Osteoblast (primary cell): ENCODE results near the gene HPN. TPM values are rescaled to one million over a fixed set of nuclear protein-coding genes. Genes with fewer than 3 reads are reported as not detected.

ENCODE experiments used
- DNase-seq: peaks from one replicate; pipeline ENCODE4 v3.0.0; 2011; ENCODE audit warnings: low spot score, mixed read lengths; ENCODE audit not compliant: insufficient read length; ENCODE audit errors: missing footprints
- H2AFZ ChIP-seq: 2 replicates; pipeline ENCODE4 v1.6.0; 2011; ENCODE audit warnings: mild to moderate bottlenecking, low read length
- H3K27ac ChIP-seq: 2 replicates; pipeline ENCODE4 v1.5.1; 2011; ENCODE audit warnings: mild to moderate bottlenecking, low read depth, low read length, moderate library complexity
- H3K27me3 ChIP-seq: 2 replicates; pipeline ENCODE4 v1.6.0; 2012; ENCODE audit warnings: mild to moderate bottlenecking, control low read depth, inconsistent platforms, low read length, moderate library complexity; ENCODE audit not compliant: insufficient read depth
- H3K36me3 ChIP-seq: 2 replicates; pipeline ENCODE4 v1.5.1; 2011; ENCODE audit warnings: mild to moderate bottlenecking, low read length, control low read depth, moderate library complexity; ENCODE audit not compliant: insufficient read depth
- H3K4me1 ChIP-seq: 2 replicates; pipeline ENCODE4 v1.5.1; 2011; ENCODE audit warnings: mild to moderate bottlenecking, low read length, control low read depth, moderate library complexity; ENCODE audit not compliant: insufficient read depth
- H3K4me2 ChIP-seq: 2 replicates; pipeline ENCODE4 v1.6.0; 2011; ENCODE audit warnings: mild to moderate bottlenecking, low read length; ENCODE audit not compliant: insufficient read depth
- H3K4me3 ChIP-seq: fragments of 200-600 bp; sonication (generic); 3 replicates; pipeline ENCODE4 v1.5.1; 2012; ENCODE audit warnings: mild to moderate bottlenecking, low read length, inconsistent platforms; ENCODE audit not compliant: insufficient read depth
- H3K79me2 ChIP-seq: 2 replicates; pipeline ENCODE4 v1.6.0; 2012; ENCODE audit warnings: mild to moderate bottlenecking, low read length, control low read depth, inconsistent platforms; ENCODE audit not compliant: insufficient read depth
- H3K9me3 ChIP-seq: 2 replicates; pipeline ENCODE4 v1.5.1; 2011; ENCODE audit warnings: low read depth, low read length, control low read depth
- H4K20me1 ChIP-seq: 2 replicates; pipeline ENCODE4 v1.6.0; 2012; ENCODE audit warnings: mild to moderate bottlenecking, low read length, control low read depth; ENCODE audit not compliant: insufficient read depth
- CTCF ChIP-seq: IDR thresholded peaks from 2 replicates; pipeline ENCODE4 v1.5.1; 2011; ENCODE audit warnings: mild to moderate bottlenecking, low read depth, low read length, moderate library complexity; ENCODE audit errors: extremely low read depth
- total RNA-seq: library from RNA; depleted of rRNA; stranded (reverse); fragments of >200 nt; gene quantifications from 2 replicates; pipeline ENCODE4 v1.2.3, GENCODE V29; 2012

HPN gene
- total RNA-seq, 1 donor: under 0.01 TPM

- no peak overlapping the region for H3K27ac ChIP-seq
- H3K4me3 ChIP-seq: no peak overlapping the region
- H2AFZ ChIP-seq: no peak overlapping the region
- no peaks in the 10 kb centered on the region for H3K79me2 ChIP-seq
- H3K36me3 ChIP-seq: no peaks in the 10 kb centered on the region
- TF ChIP-seq CTCF: peak; percentile 98
- H3K27me3 ChIP-seq: no peaks in the 10 kb centered on the region
- DNase-seq: peak; percentile 97
- H4K20me1 ChIP-seq: no peaks in the 10 kb centered on the region
- H3K9me3 ChIP-seq: no peaks in the 10 kb centered on the region
- H3K4me2 ChIP-seq: no peak overlapping the region
- H3K4me1 ChIP-seq: peaks cover 8% of the 10 kb centered on the region
Observed at GRCh38 chr19:35044317-35045117, 3.0 kb downstream of the HPN start.

GRCh38 chr19:35045667-35046300, 4.3 kb downstream of the HPN start:
- H2AFZ ChIP-seq: no peak overlapping the region

GRCh38 chr19:35046461-35046860, 4.9 kb downstream of the HPN start:
- TF ChIP-seq CTCF: no peak
- no peak overlapping the region for H3K4me2 ChIP-seq
- no peaks in the 10 kb centered on the region for H3K27me3 ChIP-seq
- H3K27ac ChIP-seq: no peak overlapping the region
- no peaks in the 10 kb centered on the region for H4K20me1 ChIP-seq
- H3K4me3 ChIP-seq: no peak overlapping the region
- H3K79me2 ChIP-seq: no peaks in the 10 kb centered on the region
- H3K9me3 ChIP-seq: no peaks in the 10 kb centered on the region
- no peak for DNase-seq
- no peaks in the 10 kb centered on the region for H3K4me1 ChIP-seq
- no peaks in the 10 kb centered on the region for H3K36me3 ChIP-seq
- H2AFZ ChIP-seq: no peak overlapping the region

More at GRCh38 chr19:35045667-35046300, 4.3 kb downstream of the HPN start:
- no peak overlapping the region for H3K4me3 ChIP-seq
- no peaks in the 10 kb centered on the region for H3K36me3 ChIP-seq
- DNase-seq: peak; percentile 93
- H3K9me3 ChIP-seq: no peaks in the 10 kb centered on the region
- H3K79me2 ChIP-seq: no peaks in the 10 kb centered on the region
- no peak overlapping the region for H3K4me2 ChIP-seq
- H3K27me3 ChIP-seq: no peaks in the 10 kb centered on the region
- peak; percentile 31 for TF ChIP-seq CTCF
- no peak overlapping the region for H3K27ac ChIP-seq
- peaks cover 6% of the 10 kb centered on the region for H3K4me1 ChIP-seq
- H4K20me1 ChIP-seq: no peaks in the 10 kb centered on the region

GRCh38 chr19:35048911-35049411, 7.4 kb downstream of the HPN start:
- H3K79me2 ChIP-seq: no peaks in the 10 kb centered on the region
- H3K4me3 ChIP-seq: no peak overlapping the region
- no peak overlapping the region for H3K4me2 ChIP-seq
- no peaks in the 10 kb centered on the region for H3K4me1 ChIP-seq
- H4K20me1 ChIP-seq: no peaks in the 10 kb centered on the region
- no peaks in the 10 kb centered on the region for H3K9me3 ChIP-seq
- H3K36me3 ChIP-seq: no peaks in the 10 kb centered on the region
- no peaks in the 10 kb centered on the region for H3K27me3 ChIP-seq
- no peak overlapping the region for H2AFZ ChIP-seq
- no peak overlapping the region for H3K27ac ChIP-seq
- peak; percentile 88 for DNase-seq
- no peak for TF ChIP-seq CTCF
